ENCODE results near the gene PCBP3. TPM values are rescaled to one million over a fixed set of nuclear protein-coding genes. Genes with fewer than 3 reads are reported as not detected.

Gene PCBP3
- total RNA-seq, 1 experiment from 2014 or later, result 15.2 TPM

DNA sequence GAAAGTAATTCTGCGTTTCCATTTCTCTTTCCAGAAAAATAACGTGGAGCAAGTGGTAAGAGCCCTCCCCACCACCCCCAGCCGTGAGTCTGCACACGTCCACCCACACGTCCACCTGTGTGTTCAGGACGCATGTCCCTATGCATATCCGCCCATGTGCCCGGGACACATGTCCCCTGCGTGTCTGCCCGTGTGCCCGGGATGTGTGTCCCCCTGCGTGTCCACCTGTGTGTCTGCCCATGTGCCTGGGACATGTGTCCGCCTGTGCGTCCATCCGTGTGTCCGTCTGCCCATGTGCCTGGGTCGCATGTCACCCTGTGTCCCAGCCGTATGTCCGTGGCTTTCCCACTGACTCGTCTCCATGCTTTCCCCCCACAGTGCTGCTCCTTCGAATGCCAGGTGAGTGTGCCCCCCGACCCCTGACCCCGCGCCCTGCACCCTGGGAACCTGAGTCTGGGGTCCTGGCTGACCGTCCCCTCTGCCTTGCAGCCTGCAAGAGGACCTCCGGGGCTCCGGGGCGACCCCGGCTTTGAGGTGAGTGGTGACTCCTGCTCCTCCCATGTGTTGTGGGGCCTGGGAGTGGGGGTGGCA lies 343.7 kb downstream of the PCBP3 start:
- Histone ChIP-seq H3K4me3 (no peak overlapping the region), H3K36me3 (peaks cover 67% of the 10 kb centered on the region), H3K27me3 (replicated peaks) (no peaks in the 10 kb centered on the region), H3K4me1 (replicated peaks) (peaks cover 12% of the 10 kb centered on the region), H3K27ac (no peak overlapping the region), H3K9me3 (replicated peaks) (no peaks in the 10 kb centered on the region)
- DNase-seq (ENCODE audit: low read depth in 1 of 2, low spot score in 2 of 2), result no peak

- H3K27ac ChIP-seq, result no peak overlapping the region
- H3K36me3 ChIP-seq, result peaks cover 73% of the 10 kb centered on the region
- no peak overlapping the region for H3K4me3 ChIP-seq
Measured at GRCh38 chr21:45988366-45989347, 345.1 kb downstream of the PCBP3 start.

GRCh38 chr21:45989355-45990048 lies 346.0 kb downstream of the PCBP3 start:
- Histone ChIP-seq H3K4me3 (no peak overlapping the region), H3K4me1 (replicated peaks) (no peaks in the 10 kb centered on the region), H3K36me3 (peaks cover 73% of the 10 kb centered on the region), H3K9me3 (replicated peaks) (no peaks in the 10 kb centered on the region), H3K27ac (no peak overlapping the region), H3K27me3 (replicated peaks) (no peaks in the 10 kb centered on the region)
- DNase-seq (ENCODE audit: low read depth in 1 of 2, low spot score in 2 of 2), result peak in 1 of 2 experiments; percentile 43

More at GRCh38 chr21:45988366-45989347, 345.1 kb downstream of the PCBP3 start:
- DNase-seq (ENCODE audit: low read depth in 1 of 2, low spot score in 2 of 2), result no peak
- Histone ChIP-seq H3K4me1 (replicated peaks) (no peaks in the 10 kb centered on the region), H3K27me3 (replicated peaks) (no peaks in the 10 kb centered on the region), H3K9me3 (replicated peaks) (no peaks in the 10 kb centered on the region)

DNA sequence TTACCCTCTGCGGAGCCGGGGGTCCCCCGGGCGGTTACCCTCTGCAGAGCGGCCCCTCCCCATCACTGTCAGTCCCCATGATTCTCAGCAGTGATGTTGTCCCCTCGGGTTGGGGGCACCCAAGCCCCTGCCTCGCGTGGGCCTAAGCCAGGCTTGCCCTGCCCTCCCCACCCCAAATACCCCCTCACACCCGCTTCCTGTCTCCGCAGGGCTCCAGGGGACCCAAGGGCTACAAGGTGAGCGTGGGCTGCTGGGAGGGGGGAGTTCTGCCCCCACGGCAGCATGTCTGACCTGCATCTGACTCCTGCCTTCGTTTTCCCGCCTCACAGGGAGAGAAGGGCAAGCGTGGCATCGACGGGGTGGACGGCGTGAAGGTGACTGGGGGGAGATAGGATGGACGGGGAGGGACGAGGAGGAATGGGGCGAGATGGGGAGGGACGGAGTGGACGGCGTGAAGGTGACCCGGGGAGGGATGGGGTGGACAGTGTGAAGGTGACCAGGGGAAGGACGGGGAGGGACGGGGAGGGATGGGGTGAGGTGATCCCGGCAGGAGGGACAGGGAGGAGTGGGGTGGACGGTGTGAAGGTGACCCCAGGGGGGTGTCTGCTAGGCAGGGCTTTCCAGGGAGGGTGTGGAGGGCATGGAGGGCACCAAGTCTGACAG lies 346.7 kb downstream of the PCBP3 start:
- H3K27ac ChIP-seq, result no peak overlapping the region
- H3K36me3 ChIP-seq, result peaks cover 72% of the 10 kb centered on the region
- DNase-seq (ENCODE audit: low read depth in 1 of 2, low spot score in 2 of 2), result peak in 1 of 2 experiments; percentile 38
- H3K9me3 ChIP-seq (replicated peaks), result no peaks in the 10 kb centered on the region
- H3K4me3 ChIP-seq, result no peak overlapping the region
- H3K27me3 ChIP-seq (replicated peaks), result no peaks in the 10 kb centered on the region
- no peaks in the 10 kb centered on the region for H3K4me1 ChIP-seq (replicated peaks)

- Histone ChIP-seq H3K36me3 (peaks cover 64% of the 10 kb centered on the region), H3K9me3 (replicated peaks) (no peaks in the 10 kb centered on the region), H3K27me3 (replicated peaks) (no peaks in the 10 kb centered on the region), H3K27ac (no peak overlapping the region), H3K4me1 (replicated peaks) (no peaks in the 10 kb centered on the region), H3K4me3 (no peak overlapping the region)
- DNase-seq (ENCODE audit: low read depth in 1 of 2, low spot score in 2 of 2), result peak in 1 of 2 experiments; percentile 39
Measured at GRCh38 chr21:45990741-45991605, 347.4 kb downstream of the PCBP3 start.

DNA sequence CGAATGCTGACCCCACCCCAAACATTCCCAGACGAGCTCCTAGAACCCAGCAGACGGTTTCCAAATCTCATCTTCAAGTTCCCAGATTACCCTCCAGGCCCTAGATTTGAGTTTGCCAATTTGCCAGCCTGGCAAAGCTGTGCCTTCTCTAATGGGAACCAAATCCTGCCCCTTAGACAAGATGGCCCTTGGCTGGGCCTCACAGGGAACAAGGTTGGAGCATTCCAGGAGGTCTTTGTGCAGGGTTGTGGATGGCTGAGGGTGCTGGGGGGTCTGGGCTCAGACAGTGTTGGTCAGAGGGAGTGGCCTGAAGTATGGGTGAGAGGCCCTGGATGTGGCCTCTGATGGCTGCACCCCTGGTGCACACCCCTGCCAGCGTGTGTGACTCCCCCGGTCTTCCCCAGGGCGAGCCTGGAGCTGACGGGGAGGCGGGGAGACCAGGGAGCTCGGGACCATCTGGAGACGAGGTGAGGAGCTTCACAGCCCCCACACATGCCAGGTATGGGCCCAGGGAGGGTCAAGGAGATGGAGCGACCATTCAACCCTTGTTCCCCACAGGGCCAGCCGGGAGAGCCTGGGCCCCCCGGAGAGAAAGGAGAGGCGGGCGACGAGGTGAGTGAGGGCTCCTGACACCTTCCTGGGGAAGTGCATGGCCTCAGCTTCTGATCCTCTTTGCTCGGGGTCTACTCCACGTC lies 348.2 kb downstream of the PCBP3 start:
- no peaks in the 10 kb centered on the region for H3K4me1 ChIP-seq (replicated peaks)
- no peak for DNase-seq (ENCODE audit: low read depth in 1 of 2, low spot score in 2 of 2)

More for the DNA sequence above, 348.2 kb downstream of the PCBP3 start:
- Histone ChIP-seq H3K4me3 (no peak overlapping the region), H3K27ac (no peak overlapping the region), H3K27me3 (replicated peaks) (no peaks in the 10 kb centered on the region), H3K36me3 (peaks cover 60% of the 10 kb centered on the region), H3K9me3 (replicated peaks) (no peaks in the 10 kb centered on the region)

Other genes with a start within 250 kb of the PCBP3 start
- 55.9 TPM in 2 replicates for gene COL18A1, start 238.6 kb upstream of the PCBP3 start, total RNA-seq (2014; rRNA removed; shearing (Covaris generic))
- 12.7 and 18.0 TPM in 2 replicates for gene SLC19A1, start 101.3 kb upstream of the PCBP3 start, total RNA-seq (2014; rRNA removed; shearing (Covaris generic))

All from SJSA1 (cell line).